H1 (cell line): ENCODE results near the gene PTPRG. TPM values are rescaled to one million over a fixed set of nuclear protein-coding genes. Genes with fewer than 3 reads are reported as not detected.

Experiments used
- CTCF ChIA-PET: fragments of 300-600 bp; sonication (Branson Sonifier 250); formaldehyde crosslinking; loops from one replicate; lab custom pipeline; 2021; ENCODE audit not compliant: partially characterized antibody; lab: Charles Lee
- POLR2A ChIA-PET: fragments of 300-600 bp; sonication (Branson Sonifier 250); formaldehyde crosslinking; loops from one replicate; lab custom pipeline; 2021; ENCODE audit warnings: inconsistent platforms; ENCODE audit not compliant: partially characterized antibody; lab: Charles Lee
- DNase-seq, 2 experiments: peaks; one replicate each; pipeline versions ENCODE4 v3.0.0 to v3.0.0-alpha.2; 2010 to 2022; ENCODE audit warnings: low spot score in 2 of 2, low read depth in 1 of 2, mixed read lengths in 1 of 2
- FAIRE-seq: peaks from 2 replicates; lab custom pipeline; 2011; peaks lifted over from hg19 to GRCh38; lab: Jason Lieb, UNC
- H2AFZ ChIP-seq: 2 replicates; pipeline ENCODE4 v1.8.1; 2012; ENCODE audit warnings: low read length, inconsistent platforms
- H2AK5ac ChIP-seq: 2 replicates; pipeline ENCODE4 v1.6.1; 2013; ENCODE audit warnings: low read depth, low read length
- H2BK120ac ChIP-seq: replicated peaks from 2 replicates; pipeline ENCODE3; 2013; ENCODE audit warnings: low read depth, low read length, inconsistent platforms
- H2BK12ac ChIP-seq: 2 replicates; pipeline ENCODE4 v1.6.1; 2013; ENCODE audit warnings: low read depth, low read length
- H2BK15ac ChIP-seq: 2 replicates; pipeline ENCODE4 v1.6.1; 2013; ENCODE audit warnings: low read length
- H2BK20ac ChIP-seq: 2 replicates; pipeline ENCODE4 v1.6.1; 2013; ENCODE audit warnings: low read length
- H2BK5ac ChIP-seq: 2 replicates; pipeline ENCODE4 v1.6.1; 2013; ENCODE audit warnings: low read depth, low read length
- H3K14ac ChIP-seq: 2 replicates; pipeline ENCODE4 v1.6.1; 2013; ENCODE audit warnings: inconsistent platforms; ENCODE audit not compliant: insufficient read length
- H3K18ac ChIP-seq: 2 replicates; pipeline ENCODE4 v1.6.1; 2013; ENCODE audit warnings: low read length; ENCODE audit errors: extremely low read depth
- H3K23ac ChIP-seq: 2 replicates; pipeline ENCODE4 v1.6.1; 2013; ENCODE audit warnings: inconsistent platforms; ENCODE audit not compliant: insufficient read length
- H3K23me2 ChIP-seq: 2 replicates; pipeline ENCODE4 v1.6.1; 2013; ENCODE audit warnings: low read depth, low read length
- H3K27ac ChIP-seq: 2 replicates; pipeline ENCODE4 v1.6.1; 2011; ENCODE audit warnings: low read depth, low read length, inconsistent platforms
- H3K27me3 ChIP-seq, 4 experiments: replicated peaks in 1 of 4; 1 replicate in 1 of 4; 2 replicates in 3 of 4; pipeline versions ENCODE4 v1.6.1 to v1.8.1; 2011 to 2013; ENCODE audit warnings: low read length in 3 of 4, mild to moderate bottlenecking in 3 of 4, inconsistent platforms in 2 of 4, mixed read lengths in 2 of 4, moderate library complexity in 1 of 4; ENCODE audit not compliant: control insufficient read depth in 3 of 4, insufficient read depth in 3 of 4; ENCODE audit errors: extremely low read depth in 1 of 4
- H3K36me3 ChIP-seq, 4 experiments: 2 replicates each; pipeline versions ENCODE4 v1.6.1 to v1.8.1; 2011 to 2013; ENCODE audit warnings: mild to moderate bottlenecking in 4 of 4, low read length in 3 of 4, moderate library complexity in 2 of 4, control low read depth in 1 of 4, inconsistent platforms in 1 of 4; ENCODE audit not compliant: insufficient read depth in 4 of 4, control insufficient read depth in 2 of 4
- H3K4ac ChIP-seq: replicated peaks from 2 replicates; pipeline ENCODE3; 2013; ENCODE audit warnings: low read length, low read depth, mixed read lengths, inconsistent platforms; ENCODE audit not compliant: insufficient read length
- H3K4me1 ChIP-seq, 4 experiments: replicated peaks in 1 of 4; 1 replicate in 1 of 4; 2 replicates in 3 of 4; pipeline versions ENCODE4 v1.6.1 to v1.8.1; 2011 to 2013; ENCODE audit warnings: low read length in 3 of 4, inconsistent platforms in 2 of 4, mixed read lengths in 1 of 4; ENCODE audit not compliant: insufficient read depth in 4 of 4, control insufficient read depth in 3 of 4
- H3K4me2 ChIP-seq, 2 experiments: 2 replicates each; pipeline versions ENCODE4 v1.6.1 to v1.8.1; 2011 to 2013; ENCODE audit warnings: low read depth in 2 of 2, low read length in 2 of 2, control low read depth in 1 of 2, inconsistent platforms in 1 of 2, mild to moderate bottlenecking in 1 of 2; ENCODE audit not compliant: insufficient read depth in 1 of 2
- H3K4me3 ChIP-seq, 4 experiments: fragments of 200-600, 300-600 bp in 1 of 4; sonication (generic), shearing (Covaris generic), sonication (Bioruptor Twin) in 1 of 4; 2 replicates each; pipeline versions ENCODE4 v1.5.1 to v1.8.1; 2011 to 2016; ENCODE audit warnings: low read length in 4 of 4, low read depth in 3 of 4, control low read depth in 2 of 4, inconsistent platforms in 2 of 4, mild to moderate bottlenecking in 2 of 4, mixed read lengths in 1 of 4, moderate library complexity in 1 of 4; ENCODE audit not compliant: insufficient read depth in 2 of 4; ENCODE audit errors: extremely low read depth in 1 of 4
- H3K56ac ChIP-seq: replicated peaks from 2 replicates; pipeline ENCODE3; 2013; ENCODE audit warnings: low read depth, mild to moderate bottlenecking, mixed read lengths, low read length, inconsistent platforms; ENCODE audit not compliant: insufficient read length
- H3K79me1 ChIP-seq: 2 replicates; pipeline ENCODE4 v1.6.1; 2013; ENCODE audit warnings: low read depth, low read length, control low read depth
- H3K79me2 ChIP-seq, 2 experiments: 2 replicates each; pipeline versions ENCODE4 v1.6.1 to v1.8.1; 2012 to 2013; ENCODE audit warnings: low read length in 2 of 2, mild to moderate bottlenecking in 2 of 2, inconsistent platforms in 1 of 2; ENCODE audit not compliant: insufficient read depth in 2 of 2, control insufficient read depth in 1 of 2
- H3K9ac ChIP-seq, 4 experiments: replicated peaks in 1 of 4; 1 replicate in 1 of 4; 2 replicates in 3 of 4; pipeline versions ENCODE4 v1.6.1 to v1.8.1; 2011 to 2013; ENCODE audit warnings: low read depth in 3 of 4, low read length in 3 of 4, control low read depth in 2 of 4, mild to moderate bottlenecking in 2 of 4, moderate library complexity in 2 of 4, inconsistent platforms in 1 of 4; ENCODE audit errors: extremely low read depth in 1 of 4
- H3K9me3 ChIP-seq, 2 experiments: 2 replicates each; pipeline versions ENCODE4 v1.6.1 to v1.8.1; 2012 to 2013; ENCODE audit warnings: mild to moderate bottlenecking in 2 of 2, moderate library complexity in 2 of 2, control low read depth in 1 of 2, inconsistent platforms in 1 of 2, low read depth in 1 of 2, low read length in 1 of 2, mixed read lengths in 1 of 2; ENCODE audit not compliant: insufficient read depth in 2 of 2
- H4K20me1 ChIP-seq, 2 experiments: replicated peaks in 1 of 2; 2 replicates each; pipeline versions ENCODE3 to v1.8.1; 2011 to 2013; ENCODE audit warnings: inconsistent platforms in 2 of 2, low read length in 2 of 2, mild to moderate bottlenecking in 1 of 2; ENCODE audit not compliant: insufficient read depth in 2 of 2, control insufficient read depth in 1 of 2
- H4K5ac ChIP-seq: 2 replicates; pipeline ENCODE4 v1.6.1; 2013; ENCODE audit warnings: low read length, low read depth, mixed read lengths, inconsistent platforms; ENCODE audit not compliant: insufficient read length
- H4K8ac ChIP-seq: 2 replicates; pipeline ENCODE4 v1.8.0; 2013; ENCODE audit warnings: mild to moderate bottlenecking, moderate library complexity, low read length, inconsistent platforms; ENCODE audit not compliant: insufficient read depth; ENCODE audit errors: extremely low read depth
- H4K91ac ChIP-seq: replicated peaks from 2 replicates; pipeline ENCODE3; 2013; ENCODE audit warnings: low read length, mixed read lengths, inconsistent platforms; ENCODE audit not compliant: insufficient read length
- BACH1 ChIP-seq: IDR thresholded peaks from 2 replicates; pipeline ENCODE4 v1.6.1; 2012; ENCODE audit warnings: low read length, improper control_type of control experiment
- JUND ChIP-seq: IDR thresholded peaks from 2 replicates; pipeline ENCODE4 v1.6.1; 2011; ENCODE audit warnings: mild to moderate bottlenecking, improper control_type of control experiment, low read length
- MAFK ChIP-seq: IDR thresholded peaks from 2 replicates; pipeline ENCODE4 v1.6.1; 2012; ENCODE audit warnings: low read depth, mild to moderate bottlenecking, improper control_type of control experiment, low read length
- MAX ChIP-seq: IDR thresholded peaks from 2 replicates; pipeline ENCODE4 v1.6.1; 2012; ENCODE audit warnings: inconsistent platforms
- PHF8 ChIP-seq: fragments of 200-600 bp; sonication (generic); conservative IDR thresholded peaks from 2 replicates; pipeline ENCODE4 v1.7.1; 2012; ENCODE audit warnings: low read depth, mild to moderate bottlenecking, inconsistent platforms, low read length, moderate library complexity
- POLR2A ChIP-seq, 2 experiments: IDR thresholded peaks; 1 replicate in 1 of 2; 2 replicates in 1 of 2; pipeline ENCODE4 v1.6.1; 2011; ENCODE audit warnings: low read depth in 2 of 2, low read length in 2 of 2, mild to moderate bottlenecking in 2 of 2; ENCODE audit errors: control extremely low read depth in 1 of 2
- RNF2 ChIP-seq: fragments of 200-900, 300-1000 bp; sonication (generic); IDR thresholded peaks from 2 replicates; pipeline ENCODE4 v1.7.1; 2016; ENCODE audit warnings: borderline replicate concordance, low read depth, mild to moderate bottlenecking, antibody characterized with exemption, low read length; ENCODE audit not compliant: poor library complexity, severe bottlenecking; ENCODE audit errors: missing control alignments
- SIN3A ChIP-seq, 2 experiments: IDR thresholded peaks in 1 of 2; conservative IDR thresholded peaks in 1 of 2; 2 replicates each; pipeline ENCODE4 v1.6.1; 2011 to 2012; ENCODE audit warnings: low read length in 2 of 2, improper control_type of control experiment in 1 of 2, low read depth in 1 of 2, mild to moderate bottlenecking in 1 of 2
- TCF12 ChIP-seq: IDR thresholded peaks from 2 replicates; pipeline ENCODE4 v1.6.1; 2011; ENCODE audit warnings: low read depth, mild to moderate bottlenecking, low read length
- YY1 ChIP-seq: IDR thresholded peaks from 2 replicates; pipeline ENCODE4 v1.6.1; 2011; ENCODE audit warnings: low read depth, mild to moderate bottlenecking, low read length
- WGBS, 2 experiments: shearing (Covaris generic) in 1 of 2; methylation state at CpG; one replicate each; pipeline versions ENCODE4 v1.1.6 to v1.1.7; 2013 to 2015; ENCODE audit warnings: low lambda C conversion rate in 2 of 2, mixed read lengths in 2 of 2, inconsistent platforms in 1 of 2, low coverage in 1 of 2, missing lambda C conversion rate in 1 of 2; ENCODE audit not compliant: insufficient replicate concordance in 2 of 2, insufficient coverage in 1 of 2, insufficient read length in 1 of 2; ENCODE audit errors: extremely low coverage in 1 of 2, missing lambda C conversion rate in 1 of 2; 5-methylcytosine and 5-hydroxymethylcytosine counted together
- polyA plus RNA-seq, 7 experiments: library from polyadenylated mRNA; depleted of rRNA in 3 of 7; stranded (reverse) in 5 of 7; unstranded in 2 of 7; fragments of >200 nt in 5 of 7; fragments of 200-250 nt in 2 of 7; gene quantifications; 1 replicate in 5 of 7; 2 replicates in 1 of 7; 4 replicates in 1 of 7; pipeline versions ENCODE4 v1.2.1 to v1.2.3, GENCODE V29; 2011 to 2013; ENCODE audit warnings: missing spikeins in 2 of 7, mixed read lengths in 2 of 7
- total RNA-seq: library from RNA; stranded (reverse); fragmentation: NEBNext Ultra II Directional; extraction: Animal tissue kit (Norgen Biotek cat#: 25700); gene quantifications from 2 replicates; pipeline ENCODE4 v1.2.1, GENCODE V29; 2021

PTPRG gene
- total and polyA plus RNA-seq, 2 of the 8 experiments (the other 6 are each of a cell fraction or from before 2014, with no cell fraction given), result 23.3 to 96.2 TPM

- Histone ChIP-seq H3K56ac (no peak overlapping the region), H4K91ac (no peak overlapping the region), H3K4ac (no peak overlapping the region), H2BK15ac (no peak overlapping the region), H3K23me2 (no peaks in the 10 kb centered on the region), H2BK20ac (no peak overlapping the region), H3K4me1 (no peaks in the 10 kb centered on the region), H2BK5ac (no peak overlapping the region), H4K20me1 (peaks cover 3 to 8% of the 10 kb centered on the region in 2 experiments), H3K79me1 (no peaks in the 10 kb centered on the region; the same call in none of the 2 replicates), H3K79me2 (peaks cover 3 to 77% of the 10 kb centered on the region in 2 experiments), H4K8ac (no peak overlapping the region), H3K23ac (no peak overlapping the region), H3K9ac (no peak overlapping the region), H3K27me3 (no peaks in the 10 kb centered on the region), H3K18ac (no peak overlapping the region), H3K14ac (no peak overlapping the region), H2BK120ac (no peak overlapping the region), H4K5ac (no peak overlapping the region), H3K36me3 (no peaks in the 10 kb centered on the region), H2AK5ac (no peak overlapping the region), H3K27ac (no peak overlapping the region), H2AFZ (no peak overlapping the region), H3K4me3 (no peak overlapping the region), H2BK12ac (no peak overlapping the region), H3K9me3 (peaks cover 0 to 4% of the 10 kb centered on the region in 2 experiments; a peak in 1 of 4 replicates), H3K4me2 (no peak overlapping the region)
- FAIRE-seq (no peak), DNase-seq (no peak)
- ChIA-PET CTCF (interaction anchor here (0.6 kb wide), 1 partner anchor 9 kb away, joined by 4 read pairs; no protein-coding TSS in a partner anchor), POLR2A (no interaction called here)
- WGBS, 2 experiments, result 82% methylated on average over 6 of the region's 6 CpGs; no CpG with 5 or more reads in 1 of the 2 experiments
- TF ChIP-seq YY1, result no peak
- TF ChIP-seq PHF8, result no peak
- TF ChIP-seq TCF12, result no peak
- TF ChIP-seq RNF2, result no peak
- no peak for TF ChIP-seq POLR2A (IDR thresholded peaks at IDR 0.05; ENCODE audit: control extremely low read depth in 1 of 2, low read depth in 2 of 2, low read length in 2 of 2)
- no peak for TF ChIP-seq MAX
- TF ChIP-seq SIN3A (conservative IDR thresholded peaks at IDR 0.05 in 1 of 2, IDR thresholded peaks at IDR 0.05 in 1 of 2; ENCODE audit: low read depth in 1 of 2, low read length in 2 of 2), result no peak
- no peak for TF ChIP-seq MAFK
- TF ChIP-seq JUND, result no peak
- TF ChIP-seq BACH1, result no peak
These were observed 259.1 kb downstream of the PTPRG start for GRCh38 chr3:61820306-61820992.
